H9 (cell line): ENCODE data around the gene ITSN2. TPM values are rescaled to one million over a fixed set of nuclear protein-coding genes. Genes with fewer than 3 reads are reported as not detected.

Source experiments
- DNase-seq: peaks from one replicate; pipeline ENCODE4 v3.0.0-alpha.2; 2017
- H2AFZ ChIP-seq: one replicate; pipeline ENCODE4 v1.6.1; 2013; ENCODE audit warnings: mild to moderate bottlenecking, low read length, control low read depth, moderate library complexity
- H2AK5ac ChIP-seq: 2 replicates; pipeline ENCODE4 v1.6.1; 2013; ENCODE audit warnings: low read length, control low read depth, mixed read lengths; ENCODE audit not compliant: insufficient read length
- H2BK120ac ChIP-seq: one replicate; pipeline ENCODE4 v1.6.1; 2013; ENCODE audit warnings: low read depth, mild to moderate bottlenecking, low read length, control low read depth, inconsistent platforms; ENCODE audit not compliant: poor library complexity, severe bottlenecking
- H2BK12ac ChIP-seq: 2 replicates; pipeline ENCODE4 v1.6.1; 2013; ENCODE audit warnings: low read length, control low read depth, mixed read lengths, low read depth; ENCODE audit not compliant: insufficient read length
- H2BK15ac ChIP-seq: 2 replicates; pipeline ENCODE4 v1.6.1; 2013; ENCODE audit warnings: low read depth, low read length, control low read depth
- H2BK20ac ChIP-seq: one replicate; pipeline ENCODE4 v1.6.1; 2013; ENCODE audit warnings: low read depth, mild to moderate bottlenecking, low read length, control low read depth, inconsistent platforms; ENCODE audit not compliant: poor library complexity, severe bottlenecking
- H2BK5ac ChIP-seq: 2 replicates; pipeline ENCODE4 v1.6.1; 2013; ENCODE audit warnings: low read length, control low read depth, mixed read lengths; ENCODE audit not compliant: insufficient read length
- H3K14ac ChIP-seq: 2 replicates; pipeline ENCODE4 v1.6.1; 2013; ENCODE audit warnings: low read length, control low read depth; ENCODE audit not compliant: insufficient read depth
- H3K18ac ChIP-seq: 2 replicates; pipeline ENCODE4 v1.6.1; 2013; ENCODE audit warnings: low read depth, mild to moderate bottlenecking, mixed read lengths, low read length, control low read depth; ENCODE audit not compliant: insufficient read length
- H3K23ac ChIP-seq: 2 replicates; pipeline ENCODE4 v1.6.1; 2013; ENCODE audit warnings: low read length, control low read depth, mixed read lengths, low read depth; ENCODE audit not compliant: insufficient read length
- H3K23me2 ChIP-seq: 2 replicates; pipeline ENCODE4 v1.6.1; 2013; ENCODE audit warnings: low read depth, mild to moderate bottlenecking, mixed read lengths, low read length, control low read depth; ENCODE audit not compliant: insufficient read length, poor library complexity, severe bottlenecking
- H3K27ac ChIP-seq: 2 replicates; pipeline ENCODE4 v1.5.1; 2013; ENCODE audit warnings: low read length, control low read depth, mixed read lengths, low read depth; ENCODE audit not compliant: insufficient read length
- H3K27me3 ChIP-seq: 2 replicates; pipeline ENCODE4 v1.6.1; 2013; ENCODE audit warnings: low read length, control low read depth, inconsistent platforms; ENCODE audit not compliant: insufficient read depth
- H3K4ac ChIP-seq: 2 replicates; pipeline ENCODE4 v1.6.1; 2013; ENCODE audit warnings: low read depth, mild to moderate bottlenecking, control low read depth, inconsistent platforms, low read length, moderate library complexity
- H3K4me1 ChIP-seq: 2 replicates; pipeline ENCODE4 v1.6.1; 2013; ENCODE audit warnings: low read length, control low read depth, inconsistent platforms; ENCODE audit not compliant: insufficient read depth
- H3K4me2 ChIP-seq: 2 replicates; pipeline ENCODE4 v1.6.1; 2013; ENCODE audit warnings: low read length, control low read depth, mixed read lengths; ENCODE audit not compliant: insufficient read length, insufficient read depth
- H3K56ac ChIP-seq: 2 replicates; pipeline ENCODE4 v1.6.1; 2013; ENCODE audit warnings: low read depth, mild to moderate bottlenecking, mixed read lengths, low read length, control low read depth; ENCODE audit not compliant: insufficient read length
- H3K79me1 ChIP-seq: 2 replicates; pipeline ENCODE4 v1.6.1; 2013; ENCODE audit warnings: low read depth, mild to moderate bottlenecking, moderate library complexity, low read length, control low read depth, inconsistent platforms; ENCODE audit not compliant: insufficient read depth, poor library complexity, severe bottlenecking
- H3K79me2 ChIP-seq: 2 replicates; pipeline ENCODE4 v1.6.1; 2013; ENCODE audit warnings: low read length, control low read depth, inconsistent platforms; ENCODE audit not compliant: insufficient read depth
- H3K9ac ChIP-seq: 2 replicates; pipeline ENCODE4 v1.6.1; 2013; ENCODE audit warnings: low read length, control low read depth, mixed read lengths; ENCODE audit not compliant: insufficient read length; ENCODE audit errors: extremely low read depth
- H3K9me3 ChIP-seq: one replicate; pipeline ENCODE4 v1.6.1; 2013; ENCODE audit warnings: low read depth, low read length, inconsistent platforms; ENCODE audit not compliant: control insufficient read depth
- H3T11ph ChIP-seq: one replicate; pipeline ENCODE4 v1.6.1; 2013; ENCODE audit warnings: mild to moderate bottlenecking, low read length, control low read depth, inconsistent platforms
- H4K20me1 ChIP-seq: one replicate; pipeline ENCODE4 v1.6.1; 2013; ENCODE audit not compliant: control insufficient read depth, insufficient read length, insufficient read depth
- H4K5ac ChIP-seq: 2 replicates; pipeline ENCODE4 v1.6.1; 2013; ENCODE audit warnings: low read depth, mild to moderate bottlenecking, mixed read lengths, low read length, control low read depth; ENCODE audit not compliant: insufficient read length
- H4K8ac ChIP-seq: replicated peaks from 2 replicates; pipeline ENCODE4 v1.6.1; 2013; ENCODE audit warnings: low read length, control low read depth, mixed read lengths, low read depth; ENCODE audit not compliant: insufficient read length
- H4K91ac ChIP-seq: 2 replicates; pipeline ENCODE4 v1.6.1; 2013; ENCODE audit warnings: low read depth, mild to moderate bottlenecking, moderate library complexity, mixed read lengths, low read length, control low read depth; ENCODE audit not compliant: insufficient read length
- H3K27ac Mint-ChIP-seq, 3 experiments: 2 replicates in 2 of 3; 3 replicates in 1 of 3; pipeline ENCODE4 v1.8.0; 2020 to 2021; ENCODE audit warnings: mixed read lengths in 3 of 3, mild to moderate bottlenecking in 1 of 3, moderate library complexity in 1 of 3
- H3K27me3 Mint-ChIP-seq: 2 replicates; pipeline ENCODE4 v1.8.0; 2021; ENCODE audit warnings: low read depth, mild to moderate bottlenecking, moderate library complexity, mixed read lengths
- H3K36me3 Mint-ChIP-seq, 3 experiments: 2 replicates in 2 of 3; 3 replicates in 1 of 3; pipeline ENCODE4 v1.8.0; 2020 to 2021; ENCODE audit warnings: low read depth in 3 of 3, mixed read lengths in 3 of 3; ENCODE audit not compliant: insufficient read depth in 1 of 3
- H3K4me1 Mint-ChIP-seq, 2 experiments: 2 replicates each; pipeline ENCODE4 v1.8.0; 2020; ENCODE audit warnings: mixed read lengths in 2 of 2
- H3K4me3 Mint-ChIP-seq, 2 experiments: 2 replicates in 1 of 2; 3 replicates in 1 of 2; pipeline ENCODE4 v1.8.0; 2020 to 2021; ENCODE audit warnings: mild to moderate bottlenecking in 2 of 2, mixed read lengths in 2 of 2, moderate library complexity in 1 of 2
- H3K9me3 Mint-ChIP-seq, 2 experiments: 2 replicates in 1 of 2; 3 replicates in 1 of 2; pipeline ENCODE4 v1.8.0; 2020; ENCODE audit warnings: mild to moderate bottlenecking in 2 of 2, mixed read lengths in 2 of 2, moderate library complexity in 1 of 2
- CTCF ChIP-seq: fragments of 200-600 bp; sonication (generic); conservative IDR thresholded peaks from 3 replicates; pipeline ENCODE4 v1.8.0; 2021; ENCODE audit warnings: antibody characterized with exemption, mild to moderate bottlenecking
- WGBS: extraction: QIAGEN DNeasy Blood & Tissue Kit; methylation state at CpG from one replicate; pipeline ENCODE4 v1.1.7; 2013; ENCODE audit warnings: missing lambda C conversion rate, low lambda C conversion rate, mixed read lengths; ENCODE audit not compliant: insufficient read length; ENCODE audit errors: extremely low coverage; 5-methylcytosine and 5-hydroxymethylcytosine counted together
- total RNA-seq: library from RNA; stranded (reverse); gene quantifications from 2 replicates; pipeline ENCODE4 v1.2.1, GENCODE V29; 2021

ITSN2 gene
- total RNA-seq, 1 experiment from 2014 or later, result 17.0 TPM

GRCh38 chr2:24297663-24298062, 62.7 kb downstream of the ITSN2 start:
- Histone ChIP-seq H3K4ac (no peak overlapping the region), H4K8ac (no peak overlapping the region), H4K91ac (no peak overlapping the region), H3T11ph (no peak overlapping the region), H3K14ac (no peak overlapping the region), H3K79me1 (no peaks in the 10 kb centered on the region), H4K5ac (no peak overlapping the region), H3K9me3 (no peaks in the 10 kb centered on the region), H4K20me1 (no peaks in the 10 kb centered on the region), H3K27ac (no peak overlapping the region), H3K23ac (no peak overlapping the region), H3K23me2 (no peaks in the 10 kb centered on the region), H2AFZ (no peak overlapping the region), H3K56ac (no peak overlapping the region), H2BK20ac (no peak overlapping the region), H3K4me2 (no peak overlapping the region), H3K18ac (no peak overlapping the region), H3K4me1 (no peaks in the 10 kb centered on the region), H2BK5ac (no peak overlapping the region), H2AK5ac (no peak overlapping the region), H3K79me2 (no peaks in the 10 kb centered on the region), H3K9ac (no peak overlapping the region), H3K27me3 (no peaks in the 10 kb centered on the region), H2BK120ac (no peak overlapping the region), H2BK15ac (no peak overlapping the region), H2BK12ac (no peak overlapping the region)
- H3K36me3 Mint-ChIP-seq, result peaks cover 7 to 51% (median 45%) of the 10 kb centered on the region in 3 experiments; a peak in 6 of 7 replicates
- no peak overlapping the region for H3K27ac Mint-ChIP-seq
- no peak for TF ChIP-seq CTCF
- H3K4me3 Mint-ChIP-seq, result no peak overlapping the region
- H3K27me3 Mint-ChIP-seq, result no peaks in the 10 kb centered on the region
- H3K9me3 Mint-ChIP-seq, result no peaks in the 10 kb centered on the region
- H3K4me1 Mint-ChIP-seq, result no peaks in the 10 kb centered on the region
- no CpG with 5 or more reads among the region's 4 CpGs for WGBS
- DNase-seq, result no peak
